Activated CD8-positive, alpha-beta memory T cell treated with anti-CD3 and anti-CD28 coated beads, Interleukin-2, amount 50 U/mL, for 1 hour (primary cell): ENCODE data around the gene CHRD.
"Not testable (repeated sequence)": the region's sequence is repeated elsewhere in the genome, so short reads cannot be mapped to it uniquely, and the experiment has no call there.

Source experiments
- DNase-seq: peaks from one replicate; pipeline ENCODE4 v3.0.0-alpha.2; 2020; ENCODE audit errors: extremely low read depth

CHRD gene

GRCh38 chr3:184414418-184415202 is 34.8 kb downstream of the CHRD start:
- no peak for DNase-seq

GRCh38 chr3:184415203-184415490 is 35.3 kb downstream of the CHRD start:
- DNase-seq: no peak

- peak; percentile 10 for DNase-seq
Observed at GRCh38 chr3:184417619-184418327, 37.9 kb downstream of the CHRD start.

GRCh38 chr3:184419171-184419570 is 39.3 kb downstream of the CHRD start:
- no peak for DNase-seq

GRCh38 chr3:184423561-184423960 is 43.7 kb downstream of the CHRD start:
- DNase-seq: no peak

- no peak for DNase-seq
Observed at GRCh38 chr3:184426691-184427141, 46.9 kb downstream of the CHRD start.

- no peak for DNase-seq
Observed at GRCh38 chr3:184428561-184429175, 48.8 kb downstream of the CHRD start.

- DNase-seq: no peak
Observed at GRCh38 chr3:184429786-184430185, 49.9 kb downstream of the CHRD start.

GRCh38 chr3:184430940-184431339 is 51.1 kb downstream of the CHRD start:
- no peak for DNase-seq

- DNase-seq: not testable (repeated sequence)
Observed at GRCh38 chr3:184433178-184433577, 53.3 kb downstream of the CHRD start.

GRCh38 chr3:184439096-184439495 is 59.2 kb downstream of the CHRD start:
- DNase-seq: no peak
